PC-9 (cell line): ENCODE results near the gene PTPRM. TPM values are rescaled to one million over a fixed set of nuclear protein-coding genes. Genes with fewer than 3 reads are reported as not detected.
"Not testable (repeated sequence)": the region's sequence is repeated elsewhere in the genome, so short reads cannot be mapped to it uniquely, and the experiment has no call there.

Source experiments
- BruUV-seq: library from RNA; stranded (reverse); fragments of 400-500 nt; replicated peaks from 2 replicates; lab custom pipeline; 2021; lab: Mats Ljungman, UMichigan
- CTCF ChIA-PET: fragments of 300-600 bp; sonication (Branson Sonifier 250); formaldehyde crosslinking; loops from one replicate; lab custom pipeline; 2022; ENCODE audit warnings: antibody characterized with exemption; lab: Charles Lee
- POLR2A ChIA-PET: fragments of 300-600 bp; sonication (Branson Sonifier 250); formaldehyde crosslinking; loops from one replicate; lab custom pipeline; 2022; ENCODE audit warnings: antibody characterized with exemption; ENCODE audit not compliant: unreplicated experiment; lab: Charles Lee
- DNase-seq, 2 experiments: peaks; one replicate each; pipeline versions ENCODE4 v3.0.0 to v3.0.0-alpha.2; 2015 to 2022; ENCODE audit warnings: mixed read lengths in 1 of 2
- H2AFZ ChIP-seq: fragments of 200-600 bp; sonication (generic); 2 replicates; pipeline ENCODE4 v1.8.1; 2017; ENCODE audit warnings: antibody characterized with exemption
- H3F3A ChIP-seq: fragments of 200-600 bp; sonication (generic); 2 replicates; pipeline ENCODE4 v1.8.1; 2017; ENCODE audit warnings: antibody characterized with exemption, mild to moderate bottlenecking, low read depth; ENCODE audit not compliant: insufficient read depth
- H3K27ac ChIP-seq: fragments of 200-600 bp; sonication (generic); 2 replicates; pipeline ENCODE4 v1.6.1; 2016; ENCODE audit warnings: mixed run types
- H3K27me3 ChIP-seq: fragments of 200-600 bp; sonication (generic); 2 replicates; pipeline ENCODE4 v1.6.1; 2016; ENCODE audit warnings: low read depth, mixed run types; ENCODE audit not compliant: insufficient read depth
- H3K36me3 ChIP-seq: fragments of 200-600 bp; sonication (generic); 2 replicates; pipeline ENCODE4 v1.6.1; 2016; ENCODE audit warnings: low read depth, mixed run types
- H3K4me1 ChIP-seq: fragments of 200-600 bp; sonication (generic); replicated peaks from 2 replicates; pipeline ENCODE4 v1.6.1; 2016; ENCODE audit warnings: mixed run types; ENCODE audit not compliant: insufficient read depth
- H3K4me2 ChIP-seq: fragments of 200-600 bp; sonication (generic); 2 replicates; pipeline ENCODE4 v1.6.1; 2017; ENCODE audit warnings: mixed run types
- H3K4me3 ChIP-seq: fragments of 200-600 bp; sonication (generic); 2 replicates; pipeline ENCODE4 v1.6.1; 2016; ENCODE audit warnings: mixed run types
- H3K79me2 ChIP-seq: fragments of 200-600 bp; sonication (generic); 2 replicates; pipeline ENCODE4 v1.6.1; 2017; ENCODE audit warnings: low read depth, mixed run types
- H3K9me2 ChIP-seq: fragments of 200-600 bp; sonication (generic); 2 replicates; pipeline ENCODE4 v1.8.1; 2017; ENCODE audit warnings: mild to moderate bottlenecking; ENCODE audit not compliant: insufficient read depth
- H3K9me3 ChIP-seq: fragments of 200-600 bp; sonication (generic); 2 replicates; pipeline ENCODE4 v1.8.1; 2016; ENCODE audit warnings: low read depth; ENCODE audit not compliant: insufficient read depth
- H4K20me1 ChIP-seq: fragments of 200-600 bp; sonication (generic); 2 replicates; pipeline ENCODE4 v1.8.1; 2017; ENCODE audit not compliant: insufficient read depth
- CTCF ChIP-seq: fragments of 200-600 bp; sonication (generic); conservative IDR thresholded peaks from 2 replicates; pipeline ENCODE4 v1.6.1; 2017; ENCODE audit warnings: mixed run types, antibody characterized with exemption, mild to moderate bottlenecking, moderate library complexity
- EZH2 ChIP-seq: fragments of 200-600 bp; sonication (generic); IDR thresholded peaks from 2 replicates; pipeline ENCODE4 v1.8.0; 2017; ENCODE audit warnings: antibody characterized with exemption, low read depth
- intact Hi-C: fragments of 100-400 bp; cut with micrococcal nuclease; formaldehyde crosslinking; loops from one replicate; pipeline ENCODE4 v1.10.0; 2022; ENCODE audit not compliant: unreplicated experiment
- total RNA-seq: library from RNA; stranded (reverse); gene quantifications from 2 replicates; pipeline ENCODE4 v1.2.3, GENCODE V29; 2021

PTPRM gene
- total RNA-seq, 1 experiment from 2014 or later: 32.5 TPM

- Histone ChIP-seq H3K79me2 (no peaks in the 10 kb centered on the region), H3K9me2 (no peaks in the 10 kb centered on the region), H3K27ac (no peak overlapping the region), H3K4me2 (no peak overlapping the region), H3K27me3 (no peaks in the 10 kb centered on the region), H3K36me3 (no peaks in the 10 kb centered on the region), H4K20me1 (no peaks in the 10 kb centered on the region), H3F3A (no peaks in the 10 kb centered on the region), H3K4me1 (no peaks in the 10 kb centered on the region), H2AFZ (no peak overlapping the region), H3K4me3 (no peak overlapping the region), H3K9me3 (no peaks in the 10 kb centered on the region)
- intact Hi-C loops: no loop called here
- POLR2A ChIA-PET: no interaction called here
- no TSS peak for BruUV-seq
- CTCF ChIA-PET: no interaction called here
- no peak for DNase-seq
- TF ChIP-seq CTCF: no peak
- no peak for TF ChIP-seq EZH2
Observed at GRCh38 chr18:8443505-8443904, 876.4 kb downstream of the PTPRM start.

- POLR2A ChIA-PET, H3K27ac ChIP-seq, H4K20me1 ChIP-seq, BruUV-seq, DNase-seq, H3K9me3 ChIP-seq, H3K4me3 ChIP-seq, CTCF ChIA-PET, H3K4me2 ChIP-seq, H3K27me3 ChIP-seq, H2AFZ ChIP-seq, H3K79me2 ChIP-seq, H3F3A ChIP-seq, H3K9me2 ChIP-seq, H3K36me3 ChIP-seq, H3K4me1 ChIP-seq, intact Hi-C loops: not testable (repeated sequence)
Observed at GRCh38 chr18:8446936-8447335, 879.8 kb downstream of the PTPRM start.

GRCh38 chr18:8448130-8448529 is 881.0 kb downstream of the PTPRM start:
- no peak overlapping the region for H3K27ac ChIP-seq
- H3K36me3 ChIP-seq: no peaks in the 10 kb centered on the region
- intact Hi-C loops: no loop called here
- H3K27me3 ChIP-seq: no peaks in the 10 kb centered on the region
- ChIA-PET POLR2A (interaction anchor here (0.7 kb wide), 1 partner anchor 15 kb away, joined by 3 read pairs; no protein-coding TSS in a partner anchor), CTCF (no interaction called here)
- TF ChIP-seq EZH2: no peak
- TF ChIP-seq CTCF: no peak
- no peak overlapping the region for H2AFZ ChIP-seq
- no peaks in the 10 kb centered on the region for H3F3A ChIP-seq
- H3K9me3 ChIP-seq: no peaks in the 10 kb centered on the region
- H3K9me2 ChIP-seq: no peaks in the 10 kb centered on the region
- H3K4me1 ChIP-seq: no peaks in the 10 kb centered on the region
- BruUV-seq: no TSS peak
- no peak overlapping the region for H3K4me3 ChIP-seq
- no peaks in the 10 kb centered on the region for H4K20me1 ChIP-seq
- DNase-seq: peak in 1 of 2 experiments; percentile 11
- H3K79me2 ChIP-seq: no peaks in the 10 kb centered on the region
- H3K4me2 ChIP-seq: no peak overlapping the region

- BruUV-seq: no TSS peak
- TF ChIP-seq CTCF (peak; percentile 69), EZH2 (no peak)
- intact Hi-C loops: no loop called here
- peak in 1 of 2 experiments; percentile 26 for DNase-seq
- no peaks in the 10 kb centered on the region for H3K27me3 ChIP-seq
- ChIA-PET POLR2A (no interaction called here), CTCF (no interaction called here)
- no peak overlapping the region for H3K27ac ChIP-seq
- H3K4me1 ChIP-seq: no peaks in the 10 kb centered on the region
- H3K79me2 ChIP-seq: no peaks in the 10 kb centered on the region
- no peak overlapping the region for H3K4me2 ChIP-seq
- H3F3A ChIP-seq: no peaks in the 10 kb centered on the region
- no peaks in the 10 kb centered on the region for H4K20me1 ChIP-seq
- no peak overlapping the region for H2AFZ ChIP-seq
- no peaks in the 10 kb centered on the region for H3K9me3 ChIP-seq
- no peak overlapping the region for H3K4me3 ChIP-seq
- H3K9me2 ChIP-seq: no peaks in the 10 kb centered on the region
- H3K36me3 ChIP-seq: no peaks in the 10 kb centered on the region
Observed at GRCh38 chr18:8450013-8450412, 882.9 kb downstream of the PTPRM start.
